K562 (cell line): ENCODE results near the gene CCDC106. TPM values are rescaled to one million over a fixed set of nuclear protein-coding genes. Genes with fewer than 3 reads are reported as not detected.

Experiments used
- ATAC-seq: fragments of 200-7000 bp; cut with Tn5 transposase; 3 replicates; pipeline ENCODE4 v1.9.1; 2020; ENCODE audit warnings: moderate library complexity
- BruUV-seq: library from RNA; stranded (reverse); fragments of 400-500 nt; replicated peaks from 2 replicates; lab custom pipeline; 2021; lab: Mats Ljungman, UMichigan
- CTCF ChIA-PET: fragments of 300-600 bp; formaldehyde crosslinking; extraction: SDS; loops from one replicate; lab custom pipeline; 2021; ENCODE audit warnings: low intra/inter-chr PET ratio; lab: Yijun Ruan, JAX
- POLR2A ChIA-PET: fragments of 300-600, 350-650 bp; sonication (Branson Sonifier 250); formaldehyde crosslinking; extraction: SDS; loops from one replicate; lab custom pipeline; 2021; ENCODE audit warnings: antibody characterized with exemption, inconsistent platforms; lab: Yijun Ruan, JAX
- DNase-seq, 4 experiments: peaks; one replicate each; pipeline versions ENCODE4 v3.0.0 to v3.0.0-alpha.2; 2011 to 2018; ENCODE audit warnings: low spot score in 3 of 4, mixed read lengths in 3 of 4; ENCODE audit errors: extremely low read depth in 1 of 4
- FAIRE-seq: peaks from 2 replicates; lab custom pipeline; 2011; peaks lifted over from hg19 to GRCh38; lab: Jason Lieb, UNC
- H2AFZ ChIP-seq: 2 replicates; pipeline ENCODE4 v1.6.0; 2011; ENCODE audit warnings: low read depth, low read length, control low read depth, inconsistent platforms
- H3K27ac ChIP-seq: fragments of 200-600 bp; 3 replicates; pipeline ENCODE4 v1.8.0; 2011; ENCODE audit warnings: low read depth, mild to moderate bottlenecking, control low read depth, inconsistent platforms, low read length, moderate library complexity, mixed read lengths; ENCODE audit errors: extremely low read depth
- H3K27me3 ChIP-seq, 2 experiments: fragments of 300-600 bp in 1 of 2; 2 replicates in 1 of 2; 3 replicates in 1 of 2; pipeline versions ENCODE4 v1.6.0 to v1.8.0; 2011; ENCODE audit warnings: inconsistent platforms in 2 of 2, low read length in 2 of 2, mild to moderate bottlenecking in 1 of 2, mixed read lengths in 1 of 2, moderate library complexity in 1 of 2; ENCODE audit not compliant: control insufficient read depth in 2 of 2, insufficient read depth in 2 of 2
- H3K36me3 ChIP-seq: fragments of 300-600 bp; 3 replicates; pipeline ENCODE4 v1.8.0; 2011; ENCODE audit warnings: mild to moderate bottlenecking, low read length, inconsistent platforms; ENCODE audit not compliant: control insufficient read depth, insufficient read depth
- H3K4me1 ChIP-seq, 2 experiments: fragments of 200-600 bp in 1 of 2; replicated peaks in 1 of 2; 2 replicates in 1 of 2; 3 replicates in 1 of 2; pipeline versions ENCODE4 v1.5.1 to v1.8.0; 2011; ENCODE audit warnings: inconsistent platforms in 2 of 2, low read length in 2 of 2, mild to moderate bottlenecking in 1 of 2, mixed read lengths in 1 of 2, moderate library complexity in 1 of 2; ENCODE audit not compliant: control insufficient read depth in 2 of 2, insufficient read depth in 2 of 2
- H3K4me2 ChIP-seq: 2 replicates; pipeline ENCODE4 v1.6.1; 2011; ENCODE audit warnings: low read length, control low read depth, inconsistent platforms, mixed read lengths; ENCODE audit not compliant: insufficient read depth
- H3K4me3 ChIP-seq: fragments of 200-600 bp; sonication (generic), shearing (Covaris generic); 2 replicates; pipeline ENCODE4 v1.5.1; 2016; ENCODE audit warnings: control low read depth, inconsistent platforms
- H3K79me2 ChIP-seq: fragments of 200-600 bp; 3 replicates; pipeline ENCODE4 v1.8.0; 2011; ENCODE audit warnings: low read length, inconsistent platforms; ENCODE audit not compliant: control insufficient read depth, insufficient read depth
- H3K9ac ChIP-seq, 2 experiments: 2 replicates each; pipeline versions ENCODE4 v1.6.0 to v1.6.1; 2011; ENCODE audit warnings: low read depth in 2 of 2, low read length in 2 of 2, control low read depth in 1 of 2, inconsistent platforms in 1 of 2, mild to moderate bottlenecking in 1 of 2, mixed read lengths in 1 of 2; ENCODE audit not compliant: insufficient read depth in 1 of 2
- H3K9me1 ChIP-seq: one replicate; pipeline ENCODE4 v1.6.0; 2011; ENCODE audit warnings: inconsistent platforms, mild to moderate bottlenecking, low read length, moderate library complexity; ENCODE audit not compliant: control insufficient read depth, insufficient read depth
- H3K9me3 ChIP-seq: replicated peaks from 2 replicates; pipeline ENCODE4 v1.5.1; 2011; ENCODE audit warnings: low read depth, low read length, inconsistent platforms; ENCODE audit not compliant: control insufficient read depth, insufficient read depth
- H4K20me1 ChIP-seq: replicated peaks from 2 replicates; pipeline ENCODE4 v1.6.1; 2011; ENCODE audit warnings: low read length, inconsistent platforms, mixed read lengths; ENCODE audit not compliant: control insufficient read depth, insufficient read depth
- ADNP ChIP-seq: fragments of 200-800 bp; sonication (Bioruptor generic); IDR thresholded peaks from 2 replicates; pipeline ENCODE4 v1.6.1; 2016; ENCODE audit warnings: missing genetic modification characterization, missing compliant biosample characterization
- POLR2G ChIP-seq: fragments of 200-400 bp; formaldehyde crosslinking; IDR thresholded peaks from 2 replicates; pipeline ENCODE4 v1.6.1; 2017; ENCODE audit warnings: low read depth, mild to moderate bottlenecking, antibody characterized with exemption, low read length, moderate library complexity
- ZNF239 ChIP-seq: fragments of 250-450 bp; sonication (Bioruptor Pico); IDR thresholded peaks from 2 replicates; pipeline ENCODE4 v1.4.0; 2020; ENCODE audit warnings: mild to moderate bottlenecking
- ZNF785 ChIP-seq: fragments of 250-450 bp; sonication (Bioruptor Pico); IDR thresholded peaks from 2 replicates; pipeline ENCODE4 v1.4.0; 2020; ENCODE audit warnings: mild to moderate bottlenecking
- WGBS: fragments of 100-300 bp; shearing (Covaris generic); methylation state at CpG from one replicate; pipeline ENCODE4 v1.1.6; 2016; ENCODE audit warnings: low coverage, mixed read lengths; ENCODE audit not compliant: insufficient coverage; ENCODE audit errors: missing lambda C conversion rate; 5-methylcytosine and 5-hydroxymethylcytosine counted together
- in situ Hi-C: fragments of 300-500 bp; cut with MboI; formaldehyde crosslinking; loops from 4 replicates; pipeline ENCODE4 v1.15.0; 2018; ENCODE audit warnings: inconsistent platforms, mixed read lengths
- intact Hi-C: fragments of 100-400 bp; cut with micrococcal nuclease; formaldehyde crosslinking; loops from 2 replicates; pipeline ENCODE4 v1.14.2; 2022
- polyA plus RNA-seq, 8 experiments: library from polyadenylated mRNA; depleted of rRNA in 4 of 8; stranded (reverse) in 5 of 8; unstranded in 3 of 8; fragments of >200 nt; fragmentation: Nextera tagmentation in 2 of 8; fragmentation: Illumina TruSeq in 1 of 8; extraction: Ambion mirVana in 2 of 8; extraction: Trizol in 1 of 8; gene quantifications; 2 replicates each; pipeline versions ENCODE4 v1.2.1 to v1.2.3, GENCODE V29; 2011 to 2014; ENCODE audit warnings: inconsistent platforms in 1 of 8, missing spikeins in 1 of 8
- total RNA-seq, 7 experiments: library from RNA; depleted of rRNA in 6 of 7; stranded (reverse); fragments of >200 nt in 6 of 7; fragmentation: Illumina TruSeq in 2 of 7; extraction: Trizol in 2 of 7; gene quantifications; 2 replicates each; pipeline versions ENCODE4 v1.2.1 to v1.2.3, GENCODE V29; 2011 to 2021; ENCODE audit warnings: low replicate concordance in 1 of 7

Gene CCDC106
- total and polyA plus RNA-seq, 9 of the 15 experiments (the other 6 are each of a cell fraction or from before 2014, with no cell fraction given): 0.10 to 27.5 (median 15.0) TPM; not detected in 1

- POLR2A ChIA-PET: no interaction called here
- no peak overlapping the region for H2AFZ ChIP-seq
- intact Hi-C loops (no loop called here), in situ Hi-C loops (no loop called here)
- no peaks in the 10 kb centered on the region for H4K20me1 ChIP-seq
- WGBS: 83% methylated on average over 19 of the region's 21 CpGs
- H3K27ac ChIP-seq: peak overlapping the region; percentile 17
- H3K36me3 ChIP-seq: peaks cover 7% of the 10 kb centered on the region; the same call in 2 of the 3 replicates
- CTCF ChIA-PET: no interaction called here
- no peak overlapping the region for H3K4me3 ChIP-seq
- H3K79me2 ChIP-seq: peaks cover 35% of the 10 kb centered on the region
- H3K9me3 ChIP-seq: 0 out of 2 replicates have a peak, but pooled peaks cover 2% of the 10 kb centered on the region
- ATAC-seq (no peak), FAIRE-seq (no peak), DNase-seq (no peak)
- no peaks in the 10 kb centered on the region for H3K27me3 ChIP-seq
- no TSS peak for BruUV-seq
- no peaks in the 10 kb centered on the region for H3K9me1 ChIP-seq
- no peak overlapping the region for H3K9ac ChIP-seq
- TF ChIP-seq ZNF239 (CRISPR knock-in tag): no peak
- no peak for TF ChIP-seq ADNP (tag)
- TF ChIP-seq ZNF785 (CRISPR knock-in tag): no peak
- 0 out of 2 replicates have a peak, but pooled peaks have one; percentile 2 for TF ChIP-seq POLR2G
- peaks cover 32 to 44% of the 10 kb centered on the region in 2 experiments for H3K4me1 ChIP-seq
- peak overlapping the region; percentile 39 for H3K4me2 ChIP-seq
Observed at GRCh38 chr19:55603115-55603514, 44.9 kb upstream of the CCDC106 start.

- WGBS: 53% methylated on average over 19 of the region's 22 CpGs
- peak overlapping the region; percentile 44 for H3K4me2 ChIP-seq
- in situ Hi-C loops: no loop called here
- H3K4me3 ChIP-seq: peak overlapping the region; percentile 84; the same call in 1 of the 2 replicates
- intact Hi-C loops: no loop called here
- H3K4me1 ChIP-seq: peaks cover 28 to 44% of the 10 kb centered on the region in 2 experiments
- DNase-seq (peak in 3 of 4 experiments; percentile 39 to 60 (median 56)), FAIRE-seq (no peak), ATAC-seq (no peak)
- POLR2A ChIA-PET: interaction anchor here (1.0 to 1.5 kb wide), 3 partner anchors 14 to 33 kb away, joined by 3 to 6 read pairs (median 4); partner anchors contain the start of gene ZNF784
- BruUV-seq: no TSS peak
- H3K79me2 ChIP-seq: peaks cover 31% of the 10 kb centered on the region
- H3K27ac ChIP-seq: peak overlapping the region; percentile 87; the same call in 2 of the 3 replicates
- CTCF ChIA-PET: no interaction called here
- H4K20me1 ChIP-seq: no peaks in the 10 kb centered on the region
- H3K36me3 ChIP-seq: peaks cover 7% of the 10 kb centered on the region; the same call in 2 of the 3 replicates
- no peak overlapping the region for H2AFZ ChIP-seq
- H3K27me3 ChIP-seq: no peaks in the 10 kb centered on the region
- H3K9ac ChIP-seq: no peak overlapping the region; a peak in 1 of 4 replicates
- no peaks in the 10 kb centered on the region for H3K9me1 ChIP-seq
- 0 out of 2 replicates have a peak, but pooled peaks cover 2% of the 10 kb centered on the region for H3K9me3 ChIP-seq
Observed at GRCh38 chr19:55603581-55604292, 44.3 kb upstream of the CCDC106 start.
